ENCODE results near the gene INTS11. TPM values are rescaled to one million over a fixed set of nuclear protein-coding genes. Genes with fewer than 3 reads are reported as not detected.

Gene INTS11
- total RNA-seq, 1 experiment from 2014 or later, result 161 TPM

DNA sequence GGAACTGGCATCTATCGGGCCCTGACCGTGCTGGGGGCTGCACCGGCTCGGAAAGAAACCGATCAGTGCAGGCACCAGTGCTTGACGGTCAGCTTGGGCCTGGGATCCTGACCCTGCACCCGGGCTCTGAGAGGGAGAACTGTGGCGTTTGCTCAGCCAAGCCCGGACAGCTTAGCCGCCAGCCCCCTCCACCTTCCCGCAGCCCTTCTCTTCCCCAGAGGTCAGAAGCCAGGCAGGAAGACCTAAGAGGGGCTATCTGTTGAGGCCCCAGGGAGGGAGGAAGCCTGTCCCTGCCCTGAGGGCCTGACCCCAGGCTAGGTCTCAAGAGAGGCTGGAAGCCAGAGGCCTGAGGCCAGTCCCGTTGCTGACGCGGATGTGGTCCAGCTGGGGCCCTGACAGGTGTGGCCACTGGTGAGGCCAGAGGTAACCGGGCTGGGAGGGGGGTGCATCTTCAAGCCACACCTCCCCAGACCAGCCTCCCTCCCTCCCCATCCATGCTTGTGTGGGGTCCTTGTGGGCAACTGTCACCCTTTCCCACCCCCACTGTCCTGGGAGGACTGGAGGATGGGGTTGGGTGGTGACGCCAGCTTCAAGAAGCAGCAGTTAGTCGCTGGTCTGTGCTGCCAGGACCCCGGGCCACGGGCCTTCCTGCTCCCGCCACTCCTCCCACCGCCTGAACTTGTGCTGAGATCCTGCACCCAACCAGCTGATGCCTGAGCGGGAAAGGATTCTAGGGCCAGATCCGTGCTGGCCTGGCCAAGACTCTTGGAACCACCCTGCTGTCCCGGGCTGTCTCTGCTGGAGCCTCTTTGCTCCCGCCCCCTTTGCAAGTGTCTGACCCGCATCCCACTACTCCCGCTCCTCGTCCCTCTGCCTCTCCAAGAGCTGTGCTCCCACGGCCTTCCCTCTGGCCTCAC, 27.3 kb upstream of the INTS11 start:
- ChIA-PET RAD21 (ENCODE audit: low non-redundant PET in 1 of 2, low total read pairs in 2 of 2, uncharacterized antibody in 2 of 2, unreplicated experiment in 2 of 2) (no interaction called here), CTCF (no interaction called here), POLR2A (no interaction called here)
- intact Hi-C loops (cut with micrococcal nuclease), result no loop called here
- Histone ChIP-seq H3K4me2 (ENCODE audit: low read length) (peak overlapping the region; percentile 49), H3K36me3 (ENCODE audit: control insufficient read depth in 1 of 2, insufficient read depth in 2 of 2, low read length in 2 of 2) (no peaks in the 10 kb centered on the region), H3K9ac (ENCODE audit: low read length) (no peak overlapping the region), H3K79me2 (ENCODE audit: insufficient read depth, low read length) (peaks cover 21% of the 10 kb centered on the region), H3K4me1 (ENCODE audit: control insufficient read depth in 1 of 2, insufficient read depth in 2 of 2, low read length in 2 of 2) (peaks cover 18 to 52% of the 10 kb centered on the region in 2 experiments), H3K9me2 (ENCODE audit: insufficient read depth) (no peaks in the 10 kb centered on the region), H2AFZ (ENCODE audit: low read depth, low read length, poor library complexity, severe bottlenecking) (no peak overlapping the region), H4K20me1 (ENCODE audit: insufficient read depth) (no peaks in the 10 kb centered on the region), H3K27me3 (ENCODE audit: insufficient read depth, low read length) (no peaks in the 10 kb centered on the region), H3K9me3 (ENCODE audit: control insufficient read depth in 1 of 2, insufficient read depth in 1 of 2, low read depth in 1 of 2, low read length in 2 of 2) (no peaks in the 10 kb centered on the region), H3K4me3 (replicated peaks in 1 of 2; ENCODE audit: low read depth in 1 of 2, low read length in 2 of 2) (no peak overlapping the region; a peak in 1 of 4 replicates), H3K27ac (ENCODE audit: low read depth, low read length) (peak overlapping the region; percentile 18; the same call in 1 of the 2 replicates)
- DNase-seq (ENCODE audit: low read depth, low spot score) (no peak), ATAC-seq (no peak)
- TF ChIP-seq RAD21 (IDR thresholded peaks at IDR 0.05; ENCODE audit: low read depth), result no peak
- TF ChIP-seq POLR2AphosphoS5 (IDR thresholded peaks at IDR 0.05; ENCODE audit: low read depth, low read length), result no peak
- TF ChIP-seq, protein P1, sequence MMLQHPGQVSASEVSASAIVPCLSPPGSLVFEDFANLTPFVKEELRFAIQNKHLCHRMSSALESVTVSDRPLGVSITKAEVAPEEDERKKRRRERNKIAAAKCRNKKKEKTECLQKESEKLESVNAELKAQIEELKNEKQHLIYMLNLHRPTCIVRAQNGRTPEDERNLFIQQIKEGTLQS (IDR thresholded peaks at IDR 0.05), result no peak
- TF ChIP-seq EZH2phosphoT487 (IDR thresholded peaks at IDR 0.05; ENCODE audit: borderline replicate concordance), result no peak
- no peak for TF ChIP-seq ZFX (IDR thresholded peaks at IDR 0.05)
- TF ChIP-seq POLR2A (IDR thresholded peaks at IDR 0.05; ENCODE audit: borderline replicate concordance, extremely low read depth, insufficient read depth, insufficient read length), result no peak
- no peak for TF ChIP-seq EGR1 (IDR thresholded peaks at IDR 0.05; ENCODE audit: low read depth)
- TF ChIP-seq CEBPB (IDR thresholded peaks at IDR 0.05; ENCODE audit: low read depth), result no peak
- TF ChIP-seq, protein P2, sequence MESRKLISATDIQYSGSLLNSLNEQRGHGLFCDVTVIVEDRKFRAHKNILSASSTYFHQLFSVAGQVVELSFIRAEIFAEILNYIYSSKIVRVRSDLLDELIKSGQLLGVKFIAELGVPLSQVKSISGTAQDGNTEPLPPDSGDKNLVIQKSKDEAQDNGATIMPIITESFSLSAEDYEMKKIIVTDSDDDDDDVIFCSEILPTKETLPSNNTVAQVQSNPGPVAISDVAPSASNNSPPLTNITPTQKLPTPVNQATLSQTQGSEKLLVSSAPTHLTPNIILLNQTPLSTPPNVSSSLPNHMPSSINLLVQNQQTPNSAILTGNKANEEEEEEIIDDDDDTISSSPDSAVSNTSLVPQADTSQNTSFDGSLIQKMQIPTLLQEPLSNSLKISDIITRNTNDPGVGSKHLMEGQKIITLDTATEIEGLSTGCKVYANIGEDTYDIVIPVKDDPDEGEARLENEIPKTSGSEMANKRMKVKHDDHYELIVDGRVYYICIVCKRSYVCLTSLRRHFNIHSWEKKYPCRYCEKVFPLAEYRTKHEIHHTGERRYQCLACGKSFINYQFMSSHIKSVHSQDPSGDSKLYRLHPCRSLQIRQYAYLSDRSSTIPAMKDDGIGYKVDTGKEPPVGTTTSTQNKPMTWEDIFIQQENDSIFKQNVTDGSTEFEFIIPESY (IDR thresholded peaks at IDR 0.05; ENCODE audit: extremely low read depth, insufficient replicate concordance, low read length), result no peak
- TF ChIP-seq JUND (IDR thresholded peaks at IDR 0.05), result no peak
- TF ChIP-seq ELF1 (IDR thresholded peaks at IDR 0.05; ENCODE audit: borderline replicate concordance, low read depth), result no peak
- TF ChIP-seq CBX3 (IDR thresholded peaks at IDR 0.05; ENCODE audit: low read depth), result no peak
- TF ChIP-seq SRF (IDR thresholded peaks at IDR 0.05; ENCODE audit: low read depth), result no peak
- no peak for TF ChIP-seq EZH2 (IDR thresholded peaks at IDR 0.05)
- BruUV-seq (replicated peaks), result no TSS peak

Data from HCT116 (cell line).